DOHH2 (cell line): ENCODE data around the gene EEF2.
A peak's percentile ranks its signal among the peaks of the same experiment; 100 is the strongest.

Source experiments
- H3F3A ChIP-seq: fragments of 200-600 bp; sonication (generic), shearing (Covaris generic); 2 replicates; pipeline ENCODE4 v1.6.0; 2016; ENCODE audit warnings: antibody characterized with exemption, mild to moderate bottlenecking; ENCODE audit not compliant: control insufficient read depth, insufficient read depth
- H3K27ac ChIP-seq: fragments of 200-600 bp; sonication (generic); 2 replicates; pipeline ENCODE4 v1.5.1; 2014; ENCODE audit warnings: low read depth, mild to moderate bottlenecking, low read length, moderate library complexity
- H3K27me3 ChIP-seq: fragments of 200-600 bp; sonication (generic); 2 replicates; pipeline ENCODE4 v1.6.1; 2014; ENCODE audit warnings: mild to moderate bottlenecking, low read length, mixed read lengths; ENCODE audit not compliant: control insufficient read depth
- H3K36me3 ChIP-seq: fragments of 200-600 bp; sonication (generic); 2 replicates; pipeline ENCODE4 v1.6.1; 2014; ENCODE audit warnings: mild to moderate bottlenecking, low read length, moderate library complexity, mixed read lengths; ENCODE audit not compliant: control insufficient read depth
- H3K4me1 ChIP-seq: fragments of 200-600 bp; sonication (generic); 2 replicates; pipeline ENCODE4 v1.6.1; 2014; ENCODE audit warnings: mild to moderate bottlenecking, low read length, mixed read lengths; ENCODE audit not compliant: control insufficient read depth
- H3K4me2 ChIP-seq: fragments of 200-600 bp; sonication (generic); 2 replicates; pipeline ENCODE4 v1.6.0; 2014; ENCODE audit warnings: mild to moderate bottlenecking, low read length, moderate library complexity
- H3K4me3 ChIP-seq: fragments of 200-600 bp; sonication (generic); 2 replicates; pipeline ENCODE4 v1.5.1; 2014; ENCODE audit warnings: mild to moderate bottlenecking, low read length, mixed read lengths
- H3K79me2 ChIP-seq: fragments of 200-600 bp; sonication (generic); 2 replicates; pipeline ENCODE4 v1.6.1; 2014; ENCODE audit warnings: mild to moderate bottlenecking, low read length, mixed read lengths; ENCODE audit not compliant: control insufficient read depth
- H3K9me2 ChIP-seq: fragments of 200-600 bp; sonication (generic); replicated peaks from 2 replicates; pipeline ENCODE4 v1.6.1; 2014; ENCODE audit warnings: mild to moderate bottlenecking, low read length, mixed read lengths; ENCODE audit not compliant: control insufficient read depth
- H3K9me3 ChIP-seq: fragments of 200-600 bp; sonication (generic); 2 replicates; pipeline ENCODE4 v1.6.1; 2014; ENCODE audit warnings: antibody characterized with exemption, low read length, mixed read lengths; ENCODE audit not compliant: control insufficient read depth, insufficient read depth
- H4K20me1 ChIP-seq: fragments of 200-600 bp; sonication (generic); 2 replicates; pipeline ENCODE4 v1.6.0; 2014; ENCODE audit warnings: low read depth, mild to moderate bottlenecking, antibody characterized with exemption, low read length, moderate library complexity; ENCODE audit not compliant: control insufficient read depth, insufficient read depth
- CTCF ChIP-seq: fragments of 200-600 bp; sonication (generic); IDR thresholded peaks from one replicate; pipeline ENCODE4 v1.5.1; 2014; ENCODE audit warnings: antibody characterized with exemption, mild to moderate bottlenecking, low read depth, low read length; ENCODE audit not compliant: poor library complexity, severe bottlenecking
- EZH2phosphoT487 ChIP-seq: fragments of 200-600 bp; sonication (generic); IDR thresholded peaks from 2 replicates; pipeline ENCODE4 v1.6.1; 2017; ENCODE audit warnings: borderline replicate concordance, mild to moderate bottlenecking, antibody characterized with exemption, low read length, moderate library complexity, mixed read lengths

The EEF2 gene

GRCh38 chr19:3995607-3996006 lies 10.3 kb upstream of the EEF2 start:
- no peaks in the 10 kb centered on the region for H4K20me1 ChIP-seq
- H3F3A ChIP-seq: no peaks in the 10 kb centered on the region
- TF ChIP-seq CTCF (no peak), EZH2phosphoT487 (no peak)
- H3K36me3 ChIP-seq: no peaks in the 10 kb centered on the region
- no peaks in the 10 kb centered on the region for H3K9me3 ChIP-seq
- H3K4me3 ChIP-seq: no peak overlapping the region
- no peak overlapping the region for H3K27ac ChIP-seq
- no peaks in the 10 kb centered on the region for H3K27me3 ChIP-seq
- H3K9me2 ChIP-seq: no peaks in the 10 kb centered on the region
- no peak overlapping the region for H3K4me2 ChIP-seq
- H3K79me2 ChIP-seq: no peaks in the 10 kb centered on the region
- H3K4me1 ChIP-seq: peaks cover 10% of the 10 kb centered on the region

GRCh38 chr19:3990815-3991117 lies 5.5 kb upstream of the EEF2 start:
- H3K4me3 ChIP-seq: peak overlapping the region; percentile 66
- H3K9me3 ChIP-seq: no peaks in the 10 kb centered on the region
- peaks cover 40% of the 10 kb centered on the region for H3K4me1 ChIP-seq
- H3K36me3 ChIP-seq: no peaks in the 10 kb centered on the region
- no peaks in the 10 kb centered on the region for H4K20me1 ChIP-seq
- peaks cover 27% of the 10 kb centered on the region for H3F3A ChIP-seq
- H3K27me3 ChIP-seq: no peaks in the 10 kb centered on the region
- TF ChIP-seq EZH2phosphoT487 (no peak), CTCF (no peak)
- H3K9me2 ChIP-seq: no peaks in the 10 kb centered on the region
- H3K27ac ChIP-seq: no peak overlapping the region
- H3K79me2 ChIP-seq: no peaks in the 10 kb centered on the region
- H3K4me2 ChIP-seq: 0 out of 2 replicates have a peak overlapping the region, but pooled peaks have one; percentile 27

GRCh38 chr19:3987619-3988371 lies 2.5 kb upstream of the EEF2 start:
- Histone ChIP-seq H4K20me1 (peaks cover 23% of the 10 kb centered on the region), H3K4me3 (peak overlapping the region; percentile 99), H3K9me3 (no peaks in the 10 kb centered on the region), H3K4me2 (peak overlapping the region; percentile 95), H3K27ac (peak overlapping the region; percentile 89), H3K36me3 (peaks cover 24% of the 10 kb centered on the region), H3K9me2 (no peaks in the 10 kb centered on the region), H3K79me2 (peaks cover 26% of the 10 kb centered on the region), H3K27me3 (no peaks in the 10 kb centered on the region), H3K4me1 (peaks cover 57% of the 10 kb centered on the region), H3F3A (peaks cover 46% of the 10 kb centered on the region)
- no peak for TF ChIP-seq EZH2phosphoT487
- peak; percentile 67 for TF ChIP-seq CTCF
